Measurements from ENCODE around the gene TCTN3. TPM values are rescaled to one million over a fixed set of nuclear protein-coding genes. Genes with fewer than 3 reads are reported as not detected.

Gene TCTN3
- polyA plus RNA-seq, 1 donor (not counting 4 experiments of a cell fraction or from before 2014, with no cell fraction given) = 43.0 TPM

DNA sequence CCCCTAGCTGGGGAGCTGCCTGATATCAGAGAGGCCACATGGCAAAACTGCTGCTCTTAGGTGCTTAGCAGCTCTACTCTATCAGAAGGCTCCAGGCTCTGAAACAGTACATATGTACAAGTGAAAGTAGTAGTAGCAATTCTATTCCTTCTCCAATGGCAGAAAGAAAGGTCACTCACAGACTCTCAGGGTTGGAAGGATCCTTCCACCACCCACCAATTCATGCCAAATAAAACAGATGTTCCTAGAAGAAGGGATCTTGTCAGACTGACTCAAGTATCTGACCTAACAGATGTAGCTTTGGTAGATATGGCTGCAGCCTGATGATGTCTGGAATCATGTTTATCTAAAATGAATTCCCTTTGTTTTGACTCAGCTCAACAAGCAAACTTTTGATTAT lies 29.2 kb downstream of the TCTN3 start:
- FAIRE-seq (no peak), DNase-seq (ENCODE audit: low read depth, low spot score) (no peak)
- no peaks in the 10 kb centered on the region for H3K9me1 ChIP-seq (ENCODE audit: control insufficient read depth, extremely low read depth, insufficient read depth, low read length)
- H3K9ac ChIP-seq (ENCODE audit: control insufficient read depth, extremely low read depth, insufficient read depth, low read length) = no peak overlapping the region
- H3K4me1 ChIP-seq (ENCODE audit: control insufficient read depth, extremely low read depth, insufficient read depth, low read length) = no peaks in the 10 kb centered on the region
- no peaks in the 10 kb centered on the region for H3K27me3 ChIP-seq (ENCODE audit: control insufficient read depth, extremely low read depth, insufficient read depth, low read length)
- TF ChIP-seq, protein P1, sequence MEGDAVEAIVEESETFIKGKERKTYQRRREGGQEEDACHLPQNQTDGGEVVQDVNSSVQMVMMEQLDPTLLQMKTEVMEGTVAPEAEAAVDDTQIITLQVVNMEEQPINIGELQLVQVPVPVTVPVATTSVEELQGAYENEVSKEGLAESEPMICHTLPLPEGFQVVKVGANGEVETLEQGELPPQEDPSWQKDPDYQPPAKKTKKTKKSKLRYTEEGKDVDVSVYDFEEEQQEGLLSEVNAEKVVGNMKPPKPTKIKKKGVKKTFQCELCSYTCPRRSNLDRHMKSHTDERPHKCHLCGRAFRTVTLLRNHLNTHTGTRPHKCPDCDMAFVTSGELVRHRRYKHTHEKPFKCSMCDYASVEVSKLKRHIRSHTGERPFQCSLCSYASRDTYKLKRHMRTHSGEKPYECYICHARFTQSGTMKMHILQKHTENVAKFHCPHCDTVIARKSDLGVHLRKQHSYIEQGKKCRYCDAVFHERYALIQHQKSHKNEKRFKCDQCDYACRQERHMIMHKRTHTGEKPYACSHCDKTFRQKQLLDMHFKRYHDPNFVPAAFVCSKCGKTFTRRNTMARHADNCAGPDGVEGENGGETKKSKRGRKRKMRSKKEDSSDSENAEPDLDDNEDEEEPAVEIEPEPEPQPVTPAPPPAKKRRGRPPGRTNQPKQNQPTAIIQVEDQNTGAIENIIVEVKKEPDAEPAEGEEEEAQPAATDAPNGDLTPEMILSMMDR (optimal IDR thresholded peaks at IDR 0.05 in 1 of 3, IDR thresholded peaks at IDR 0.05 in 1 of 3, conservative IDR thresholded peaks at IDR 0.05 in 1 of 3; ENCODE audit: extremely low read depth in 1 of 3, insufficient read depth in 2 of 3, low read length in 3 of 3) = no peak
- no peak for TF ChIP-seq EZH2 (IDR thresholded peaks at IDR 0.05; ENCODE audit: low read length)
- peaks cover 0 to 6% of the 10 kb centered on the region in 2 experiments for H3K36me3 ChIP-seq (ENCODE audit: control insufficient read depth in 2 of 2, extremely low read depth in 1 of 2, insufficient read depth in 2 of 2, low read length in 2 of 2)
- no peak overlapping the region for H3K27ac ChIP-seq (ENCODE audit: control insufficient read depth, insufficient read depth, low read length)
- no peak overlapping the region for H3K4me3 ChIP-seq (ENCODE audit: control insufficient read depth in 2 of 3, extremely low read depth in 1 of 3, insufficient read depth in 2 of 3, low read depth in 1 of 3, low read length in 3 of 3)
- H3K9me3 ChIP-seq (ENCODE audit: control insufficient read depth, low read depth, low read length) = no peaks in the 10 kb centered on the region
- no peaks in the 10 kb centered on the region for H4K20me1 ChIP-seq (ENCODE audit: control insufficient read depth, extremely low read depth, insufficient read depth, low read length)
- no peak overlapping the region for H3K4me2 ChIP-seq (ENCODE audit: control insufficient read depth, extremely low read depth, insufficient read depth, low read depth, low read length)
- H2AFZ ChIP-seq (ENCODE audit: control insufficient read depth, low read length) = no peak overlapping the region
- no peaks in the 10 kb centered on the region for H3K79me2 ChIP-seq (ENCODE audit: control insufficient read depth, insufficient read depth, low read length)
- dilution Hi-C loops (cut with MboI; ENCODE audit: extremely low pct_ligation_motif_present, low sequenced_read_pairs) = no loop called here

DNA sequence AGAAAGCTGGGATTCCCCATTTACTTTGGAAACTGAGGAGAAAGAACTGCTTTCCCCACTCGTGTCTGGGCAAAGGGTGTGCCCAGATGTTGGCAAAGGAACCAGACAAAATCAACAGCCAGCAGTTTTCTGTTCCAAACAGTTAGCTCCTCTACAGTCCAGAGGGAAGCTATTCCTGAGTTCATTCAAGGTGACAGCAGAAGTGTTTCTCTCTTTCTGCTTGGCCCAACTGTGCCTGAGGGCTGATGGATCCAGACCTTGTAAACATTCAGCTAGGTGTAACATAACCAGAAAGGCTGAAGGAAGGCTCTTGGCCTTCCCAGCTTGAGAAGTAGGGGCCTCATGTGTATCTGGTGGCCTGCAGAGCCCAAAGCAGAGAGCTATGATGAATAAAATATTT lies 30.2 kb downstream of the TCTN3 start:
- H3K4me1 ChIP-seq (ENCODE audit: control insufficient read depth, extremely low read depth, insufficient read depth, low read length) = no peaks in the 10 kb centered on the region
- no peak for TF ChIP-seq EZH2 (IDR thresholded peaks at IDR 0.05; ENCODE audit: low read length)
- TF ChIP-seq, protein P1 (optimal IDR thresholded peaks at IDR 0.05 in 1 of 3, IDR thresholded peaks at IDR 0.05 in 1 of 3, conservative IDR thresholded peaks at IDR 0.05 in 1 of 3; ENCODE audit: extremely low read depth in 1 of 3, insufficient read depth in 2 of 3, low read length in 3 of 3) = no peak
- H3K9me3 ChIP-seq (ENCODE audit: control insufficient read depth, low read depth, low read length) = no peaks in the 10 kb centered on the region
- H3K27me3 ChIP-seq (ENCODE audit: control insufficient read depth, extremely low read depth, insufficient read depth, low read length) = no peaks in the 10 kb centered on the region
- no peak overlapping the region for H3K4me2 ChIP-seq (ENCODE audit: control insufficient read depth, extremely low read depth, insufficient read depth, low read depth, low read length)
- H3K79me2 ChIP-seq (ENCODE audit: control insufficient read depth, insufficient read depth, low read length) = no peaks in the 10 kb centered on the region
- no peaks in the 10 kb centered on the region for H3K9me1 ChIP-seq (ENCODE audit: control insufficient read depth, extremely low read depth, insufficient read depth, low read length)
- no peak overlapping the region for H3K4me3 ChIP-seq (ENCODE audit: control insufficient read depth in 2 of 3, extremely low read depth in 1 of 3, insufficient read depth in 2 of 3, low read depth in 1 of 3, low read length in 3 of 3)
- H2AFZ ChIP-seq (ENCODE audit: control insufficient read depth, low read length) = no peak overlapping the region
- dilution Hi-C loops (cut with MboI; ENCODE audit: extremely low pct_ligation_motif_present, low sequenced_read_pairs) = no loop called here
- no peaks in the 10 kb centered on the region for H4K20me1 ChIP-seq (ENCODE audit: control insufficient read depth, extremely low read depth, insufficient read depth, low read length)
- H3K36me3 ChIP-seq (ENCODE audit: control insufficient read depth in 2 of 2, extremely low read depth in 1 of 2, insufficient read depth in 2 of 2, low read length in 2 of 2) = peaks cover 0 to 4% of the 10 kb centered on the region in 2 experiments
- no peak overlapping the region for H3K27ac ChIP-seq (ENCODE audit: control insufficient read depth, insufficient read depth, low read length)
- H3K9ac ChIP-seq (ENCODE audit: control insufficient read depth, extremely low read depth, insufficient read depth, low read length) = no peak overlapping the region
- no peak for FAIRE-seq
- DNase-seq (ENCODE audit: low read depth, low spot score) = no peak

Measured in keratinocyte (primary cell).